Type B pancreatic cell (in vitro differentiated cells): ENCODE data around the gene SDK1. TPM values are rescaled to one million over a fixed set of nuclear protein-coding genes. Genes with fewer than 3 reads are reported as not detected.

Source experiments
- DNase-seq: peaks from one replicate; pipeline ENCODE4 v3.0.0; 2021; ENCODE audit warnings: mixed read lengths; ENCODE audit not compliant: unreplicated experiment; ENCODE audit errors: extremely low spot score
- H3K27ac Mint-ChIP-seq: 2 replicates; pipeline ENCODE4 v1.8.0; 2021; ENCODE audit warnings: mild to moderate bottlenecking, mixed read lengths
- H3K27me3 Mint-ChIP-seq: 2 replicates; pipeline ENCODE4 v1.8.0; 2021; ENCODE audit warnings: mixed read lengths
- H3K36me3 Mint-ChIP-seq: 2 replicates; pipeline ENCODE4 v1.8.0; 2021; ENCODE audit warnings: mixed read lengths
- H3K4me1 Mint-ChIP-seq: one replicate; pipeline ENCODE4 v1.8.0; 2021; ENCODE audit warnings: mixed read lengths; ENCODE audit not compliant: unreplicated experiment
- H3K4me3 Mint-ChIP-seq: 2 replicates; pipeline ENCODE4 v1.8.0; 2021; ENCODE audit warnings: mild to moderate bottlenecking, mixed read lengths
- H3K9me3 Mint-ChIP-seq: 2 replicates; pipeline ENCODE4 v1.8.0; 2021; ENCODE audit warnings: mixed read lengths
- total RNA-seq: library from RNA; stranded (reverse); gene quantifications from 2 replicates; pipeline ENCODE4 v1.2.1, GENCODE V29; 2021; ENCODE audit warnings: low replicate concordance
- TF ChIP-seq, protein P1 (sequence below): fragments of 200-600 bp; sonication (generic); conservative IDR thresholded peaks from 2 replicates; pipeline ENCODE4 v1.5.0; 2021; ENCODE audit warnings: antibody characterized with exemption, mild to moderate bottlenecking

Gene SDK1
- total RNA-seq, 1 donor from 2014 or later, result 26.1 TPM

DNA sequence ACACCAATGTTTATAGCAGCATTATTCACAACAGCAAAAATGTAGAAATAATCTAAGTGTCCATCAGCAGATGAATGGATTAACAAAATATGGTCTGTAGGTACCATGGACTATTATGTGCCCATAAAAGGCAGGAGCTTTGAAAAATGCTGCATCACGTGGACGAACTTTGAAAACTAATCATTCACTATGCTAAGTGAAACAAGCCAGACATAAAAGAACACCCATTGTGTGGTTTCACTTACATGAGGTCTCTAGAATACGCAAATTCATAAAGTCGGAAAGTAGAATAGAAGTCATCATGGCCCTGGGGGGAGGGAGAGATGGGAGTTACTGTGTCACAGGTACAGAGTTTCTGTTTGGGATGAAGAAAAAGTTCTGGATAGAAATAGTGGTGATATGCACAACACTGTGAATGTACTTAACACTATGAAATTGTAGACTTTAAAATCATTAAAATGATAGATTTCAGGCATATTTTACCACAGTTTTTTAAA, 377.3 kb downstream of the SDK1 start:
- H3K27me3 Mint-ChIP-seq, result no peaks in the 10 kb centered on the region

DNA sequence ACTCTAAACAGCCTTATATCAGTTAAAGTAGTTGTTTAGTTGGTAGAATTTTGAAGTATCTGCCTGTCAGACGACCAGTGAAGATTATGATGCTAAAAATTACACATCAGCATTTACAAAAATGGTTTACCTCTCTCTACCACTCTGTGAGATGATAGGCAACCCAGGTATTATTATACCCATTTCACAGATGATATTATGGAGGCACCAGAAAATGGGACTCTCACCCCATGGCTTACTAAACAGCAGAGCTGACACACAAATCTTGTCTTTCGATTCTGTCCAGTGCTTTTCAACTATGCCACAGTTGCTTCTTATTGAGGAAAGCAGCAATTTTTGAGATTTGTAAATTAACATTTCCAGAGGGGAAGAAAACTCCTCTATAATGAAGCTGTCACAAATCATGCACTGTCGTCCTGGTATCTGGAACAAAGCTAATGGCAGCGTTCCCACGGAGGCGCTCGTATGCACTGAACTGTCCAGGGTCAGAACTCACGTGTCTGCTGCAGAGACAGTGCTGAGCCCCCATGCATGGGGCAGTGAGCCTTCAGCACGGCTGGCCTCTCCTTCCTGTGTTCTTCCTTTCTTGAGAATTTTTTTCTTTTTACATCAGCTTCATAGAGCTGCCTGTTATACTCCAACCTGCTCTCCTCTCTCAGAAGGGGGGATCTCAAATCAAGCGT, 381.1 kb downstream of the SDK1 start:
- TF ChIP-seq, protein P1, sequence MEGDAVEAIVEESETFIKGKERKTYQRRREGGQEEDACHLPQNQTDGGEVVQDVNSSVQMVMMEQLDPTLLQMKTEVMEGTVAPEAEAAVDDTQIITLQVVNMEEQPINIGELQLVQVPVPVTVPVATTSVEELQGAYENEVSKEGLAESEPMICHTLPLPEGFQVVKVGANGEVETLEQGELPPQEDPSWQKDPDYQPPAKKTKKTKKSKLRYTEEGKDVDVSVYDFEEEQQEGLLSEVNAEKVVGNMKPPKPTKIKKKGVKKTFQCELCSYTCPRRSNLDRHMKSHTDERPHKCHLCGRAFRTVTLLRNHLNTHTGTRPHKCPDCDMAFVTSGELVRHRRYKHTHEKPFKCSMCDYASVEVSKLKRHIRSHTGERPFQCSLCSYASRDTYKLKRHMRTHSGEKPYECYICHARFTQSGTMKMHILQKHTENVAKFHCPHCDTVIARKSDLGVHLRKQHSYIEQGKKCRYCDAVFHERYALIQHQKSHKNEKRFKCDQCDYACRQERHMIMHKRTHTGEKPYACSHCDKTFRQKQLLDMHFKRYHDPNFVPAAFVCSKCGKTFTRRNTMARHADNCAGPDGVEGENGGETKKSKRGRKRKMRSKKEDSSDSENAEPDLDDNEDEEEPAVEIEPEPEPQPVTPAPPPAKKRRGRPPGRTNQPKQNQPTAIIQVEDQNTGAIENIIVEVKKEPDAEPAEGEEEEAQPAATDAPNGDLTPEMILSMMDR, result no peak
- H3K27me3 Mint-ChIP-seq, result no peaks in the 10 kb centered on the region
- no peaks in the 10 kb centered on the region for H3K36me3 Mint-ChIP-seq
- no peaks in the 10 kb centered on the region for H3K9me3 Mint-ChIP-seq
- H3K27ac Mint-ChIP-seq, result no peak overlapping the region
- no peak overlapping the region for H3K4me3 Mint-ChIP-seq
- DNase-seq, result no peak
- no peaks in the 10 kb centered on the region for H3K4me1 Mint-ChIP-seq

More for the DNA sequence above, 377.3 kb downstream of the SDK1 start:
- H3K36me3 Mint-ChIP-seq, result no peaks in the 10 kb centered on the region
- H3K9me3 Mint-ChIP-seq, result no peaks in the 10 kb centered on the region
- no peak overlapping the region for H3K27ac Mint-ChIP-seq
- DNase-seq, result no peak
- TF ChIP-seq, protein P1, result no peak
- no peak overlapping the region for H3K4me3 Mint-ChIP-seq
- H3K4me1 Mint-ChIP-seq, result no peaks in the 10 kb centered on the region

DNA sequence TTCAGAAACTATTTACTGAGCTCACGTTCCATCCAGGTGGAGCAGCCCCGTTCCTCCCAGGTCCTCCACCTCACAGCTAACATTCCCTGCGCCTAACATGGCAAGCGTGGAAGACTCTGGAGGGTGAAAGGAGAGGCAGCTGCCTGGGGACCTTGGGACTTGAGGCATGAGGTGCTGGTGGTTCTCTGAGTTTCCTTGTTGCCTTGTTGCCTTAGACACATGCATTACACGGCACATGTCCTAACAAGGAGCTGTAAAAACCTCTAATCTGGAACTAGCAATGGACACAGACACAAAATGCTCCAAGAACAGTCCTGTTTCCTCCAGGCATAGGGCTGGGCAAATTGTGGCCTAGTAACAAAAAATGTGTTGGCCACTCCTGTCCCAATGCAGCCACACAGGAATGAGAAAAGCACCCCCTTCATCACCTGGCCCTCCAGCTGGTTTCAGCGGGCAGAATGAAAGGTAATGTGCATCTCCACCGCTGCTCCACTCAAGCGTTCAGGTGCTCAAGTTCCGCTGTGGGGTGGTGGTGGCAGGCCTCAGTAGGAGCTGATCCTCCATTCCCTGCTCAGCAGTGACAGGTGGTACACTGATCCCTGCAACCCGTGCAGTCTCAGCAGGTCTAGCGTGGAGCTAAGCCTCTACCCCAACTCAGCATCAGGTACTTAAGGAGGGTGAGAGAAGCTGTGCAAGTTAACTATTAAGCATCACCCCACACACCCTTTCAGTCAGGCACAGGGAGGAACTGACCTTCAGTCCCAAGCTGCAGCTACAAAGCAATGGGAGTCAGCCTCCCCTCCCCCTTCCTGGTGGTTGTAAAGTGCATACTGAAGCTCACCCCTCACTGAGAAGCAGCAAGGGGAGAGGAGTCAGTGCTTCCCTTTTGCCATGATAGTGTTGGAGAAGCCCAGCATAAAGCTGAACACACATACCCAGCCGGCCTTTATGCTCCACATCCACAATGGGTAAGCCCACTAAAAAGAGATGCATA, 382.8 kb downstream of the SDK1 start:
- Mint-ChIP-seq H3K27me3 (no peaks in the 10 kb centered on the region), H3K9me3 (no peaks in the 10 kb centered on the region), H3K4me3 (no peak overlapping the region), H3K4me1 (no peaks in the 10 kb centered on the region), H3K36me3 (no peaks in the 10 kb centered on the region), H3K27ac (no peak overlapping the region)
- DNase-seq, result no peak
- TF ChIP-seq, protein P1, result no peak

DNA sequence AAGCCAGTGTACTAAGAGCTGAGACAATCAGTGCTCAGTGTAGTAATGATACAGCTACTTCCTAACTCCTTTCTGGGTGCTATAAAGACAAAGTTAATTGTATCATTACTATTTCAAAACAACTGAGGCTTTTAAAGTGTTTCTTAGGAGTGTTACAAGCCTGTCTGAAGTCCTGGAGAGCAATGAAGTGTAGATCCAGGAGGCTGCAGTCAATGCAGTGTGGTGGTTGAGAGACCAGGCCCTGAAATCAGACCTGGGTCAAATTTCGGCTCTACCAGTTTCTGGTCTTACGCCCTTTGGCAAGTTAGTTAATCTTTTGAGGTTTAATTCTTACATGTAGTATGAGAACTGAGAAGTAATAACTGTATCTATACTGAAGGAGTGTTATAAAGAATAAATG, 387.0 kb downstream of the SDK1 start:
- H3K36me3 Mint-ChIP-seq, result no peaks in the 10 kb centered on the region
- TF ChIP-seq, protein P1, result no peak
- H3K9me3 Mint-ChIP-seq, result no peaks in the 10 kb centered on the region
- no peak overlapping the region for H3K27ac Mint-ChIP-seq
- no peaks in the 10 kb centered on the region for H3K27me3 Mint-ChIP-seq
- H3K4me3 Mint-ChIP-seq, result no peak overlapping the region
- no peak for DNase-seq
- peaks cover 12% of the 10 kb centered on the region for H3K4me1 Mint-ChIP-seq

DNA sequence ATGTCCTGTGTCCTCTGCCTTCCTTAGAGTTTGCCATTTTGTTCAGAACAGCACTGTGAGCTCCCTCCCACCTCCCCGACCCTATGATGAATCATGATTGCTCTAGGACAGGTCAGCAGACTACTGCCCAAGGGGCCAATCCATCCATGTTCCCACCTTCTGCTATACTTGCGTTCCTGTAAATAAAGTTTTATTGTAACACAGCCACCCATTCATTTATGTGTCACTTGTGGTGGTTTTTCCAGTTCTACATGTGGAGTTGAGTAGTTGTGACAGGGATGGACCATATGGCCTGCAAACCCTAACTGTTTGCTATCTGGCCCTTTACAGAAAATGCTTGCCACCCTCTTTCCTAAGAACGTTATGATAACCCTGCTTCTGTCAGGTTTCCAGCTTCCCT, 387.8 kb downstream of the SDK1 start:
- Mint-ChIP-seq H3K4me1 (peaks cover 12% of the 10 kb centered on the region), H3K27me3 (no peaks in the 10 kb centered on the region), H3K4me3 (no peak overlapping the region), H3K36me3 (no peaks in the 10 kb centered on the region), H3K27ac (no peak overlapping the region), H3K9me3 (no peaks in the 10 kb centered on the region)
- TF ChIP-seq, protein P1, result no peak
- DNase-seq, result no peak
